A673 (cell line): ENCODE data around the gene MIA2.

Source experiments
- CTCF ChIP-seq: fragments of 300-800, 200-600 bp; sonication (generic); conservative IDR thresholded peaks from 2 replicates; pipeline ENCODE4 v1.5.1; 2017; ENCODE audit warnings: low read depth, mild to moderate bottlenecking, antibody characterized with exemption, low read length, moderate library complexity, mixed read lengths
- EZH2 ChIP-seq: fragments of 200-600 bp; sonication (generic); IDR thresholded peaks from 2 replicates; pipeline ENCODE4 v1.6.1; 2017; ENCODE audit warnings: borderline replicate concordance, low read depth, mild to moderate bottlenecking, mixed read lengths, antibody characterized with exemption, low read length; ENCODE audit not compliant: poor library complexity, severe bottlenecking

- no peak for TF ChIP-seq CTCF
- TF ChIP-seq EZH2 = no peak
Observed at GRCh38 chr14:39350866-39351265, 117.2 kb downstream of the MIA2 start.
